Mucosa of descending colon (tissue), 3 donors: ENCODE results near the gene RELN. TPM values are rescaled to one million over a fixed set of nuclear protein-coding genes. Genes with fewer than 3 reads are reported as not detected.

ENCODE experiments used
- ATAC-seq: fragments of 200-7000 bp; cut with Tn5 transposase; one replicate; pipeline ENCODE4 v1.9.1; 2020; ENCODE audit warnings: mild to moderate bottlenecking, moderate library complexity
- DNase-seq, 3 donors: peaks; one replicate each; pipeline ENCODE4 v3.0.0-alpha.2; 2020
- H3K36me3 ChIP-seq: fragments of 200-600 bp; one replicate; pipeline ENCODE4 v1.8.0; 2021; ENCODE audit warnings: low read depth, mild to moderate bottlenecking
- H3K4me1 ChIP-seq: fragments of 200-600 bp; one replicate; pipeline ENCODE4 v1.8.0; 2021; ENCODE audit warnings: low read depth, mild to moderate bottlenecking
- H3K4me3 ChIP-seq: fragments of 200-600 bp; one replicate; pipeline ENCODE4 v1.8.0; 2021; ENCODE audit warnings: mild to moderate bottlenecking
- H3K9me3 ChIP-seq: fragments of 200-600 bp; one replicate; pipeline ENCODE4 v1.8.0; 2021; ENCODE audit warnings: mild to moderate bottlenecking
- CTCF ChIP-seq: fragments of 200-600 bp; IDR thresholded peaks from one replicate; pipeline ENCODE4 v1.8.0; 2022; ENCODE audit warnings: antibody characterized with exemption, mild to moderate bottlenecking
- intact Hi-C, 2 donors: fragments of 100-400 bp; cut with DNase I in 1 of 2; cut with micrococcal nuclease in 1 of 2; formaldehyde crosslinking; loops; one replicate each; pipeline versions ENCODE4 v1.11.0 to v1.11.1; 2022; cut with DNase I, micrococcal nuclease
- total RNA-seq, 3 donors: library from RNA; stranded (reverse); fragmentation: NEBNext Ultra II Directional in 2 of 3; extraction: Animal tissue kit (Norgen Biotek cat#: 25700) in 2 of 3; gene quantifications; one replicate each; pipeline versions ENCODE4 v1.2.1 to v1.2.4, GENCODE V29; 2021 to 2023
- donor health status: DM: no; HTN: no; CAD: no; lungs with moderate emphysema.
- donor health status: DM: no; HTN: no; CAD: no.
- donor health status: DM: no; HTN: yes; CAD: no.

RELN gene
- total RNA-seq, 3 donors from 2014 or later = 1.1 to 4.4 (median 2.4) TPM

- TF ChIP-seq CTCF = no peak
- H3K4me3 ChIP-seq = no peak overlapping the region
- H3K9me3 ChIP-seq = no peaks in the 10 kb centered on the region
- ATAC-seq (no peak), DNase-seq (no peak)
- H3K4me1 ChIP-seq = no peaks in the 10 kb centered on the region
- intact Hi-C loops = no loop called here
- H3K36me3 ChIP-seq = no peaks in the 10 kb centered on the region
Measured at GRCh38 chr7:103877565-103877964, 111.9 kb downstream of the RELN start.

- intact Hi-C loops = no loop called here
- TF ChIP-seq CTCF = no peak
Measured at GRCh38 chr7:103875718-103876117, 113.7 kb downstream of the RELN start.

GRCh38 chr7:103871473-103871872, 118.0 kb downstream of the RELN start:
- H3K4me1 ChIP-seq = no peaks in the 10 kb centered on the region
- intact Hi-C loops = no loop called here
- no peak for DNase-seq
- TF ChIP-seq CTCF = no peak
- no peaks in the 10 kb centered on the region for H3K9me3 ChIP-seq
- no peak for ATAC-seq
- H3K36me3 ChIP-seq = no peaks in the 10 kb centered on the region
- H3K4me3 ChIP-seq = no peak overlapping the region

More at GRCh38 chr7:103875718-103876117, 113.7 kb downstream of the RELN start:
- no peak for DNase-seq
- H3K36me3 ChIP-seq = no peaks in the 10 kb centered on the region
- ATAC-seq = no peak
- H3K4me1 ChIP-seq = no peaks in the 10 kb centered on the region
- no peak overlapping the region for H3K4me3 ChIP-seq
- no peaks in the 10 kb centered on the region for H3K9me3 ChIP-seq

- no peak for ATAC-seq
- DNase-seq = no peak
Measured at GRCh38 chr7:103870664-103871063, 118.8 kb downstream of the RELN start.

GRCh38 chr7:103867874-103868273, 121.6 kb downstream of the RELN start:
- Histone ChIP-seq H3K9me3 (no peaks in the 10 kb centered on the region), H3K4me1 (no peaks in the 10 kb centered on the region), H3K36me3 (no peaks in the 10 kb centered on the region), H3K4me3 (no peak overlapping the region)
- no peak for ATAC-seq
- intact Hi-C loops = no loop called here
- no peak for TF ChIP-seq CTCF
- no peak for DNase-seq

More at GRCh38 chr7:103870664-103871063, 118.8 kb downstream of the RELN start:
- H3K36me3 ChIP-seq = no peaks in the 10 kb centered on the region
- intact Hi-C loops = no loop called here
- H3K4me3 ChIP-seq = no peak overlapping the region
- H3K4me1 ChIP-seq = no peaks in the 10 kb centered on the region
- no peak for TF ChIP-seq CTCF
- H3K9me3 ChIP-seq = no peaks in the 10 kb centered on the region

GRCh38 chr7:103866919-103867318, 122.5 kb downstream of the RELN start:
- ATAC-seq = no peak
- DNase-seq = no peak
- Histone ChIP-seq H3K4me1 (no peaks in the 10 kb centered on the region), H3K36me3 (no peaks in the 10 kb centered on the region), H3K9me3 (no peaks in the 10 kb centered on the region), H3K4me3 (no peak overlapping the region)
- intact Hi-C loops = no loop called here
- no peak for TF ChIP-seq CTCF
